AG08396 (cell line): Measurements from ENCODE around the gene SIGLEC1.

ENCODE experiments used
- DNase-seq: peaks from one replicate; pipeline ENCODE4 v3.0.0; 2012; ENCODE audit warnings: low spot score, mixed read lengths

The SIGLEC1 gene

DNA sequence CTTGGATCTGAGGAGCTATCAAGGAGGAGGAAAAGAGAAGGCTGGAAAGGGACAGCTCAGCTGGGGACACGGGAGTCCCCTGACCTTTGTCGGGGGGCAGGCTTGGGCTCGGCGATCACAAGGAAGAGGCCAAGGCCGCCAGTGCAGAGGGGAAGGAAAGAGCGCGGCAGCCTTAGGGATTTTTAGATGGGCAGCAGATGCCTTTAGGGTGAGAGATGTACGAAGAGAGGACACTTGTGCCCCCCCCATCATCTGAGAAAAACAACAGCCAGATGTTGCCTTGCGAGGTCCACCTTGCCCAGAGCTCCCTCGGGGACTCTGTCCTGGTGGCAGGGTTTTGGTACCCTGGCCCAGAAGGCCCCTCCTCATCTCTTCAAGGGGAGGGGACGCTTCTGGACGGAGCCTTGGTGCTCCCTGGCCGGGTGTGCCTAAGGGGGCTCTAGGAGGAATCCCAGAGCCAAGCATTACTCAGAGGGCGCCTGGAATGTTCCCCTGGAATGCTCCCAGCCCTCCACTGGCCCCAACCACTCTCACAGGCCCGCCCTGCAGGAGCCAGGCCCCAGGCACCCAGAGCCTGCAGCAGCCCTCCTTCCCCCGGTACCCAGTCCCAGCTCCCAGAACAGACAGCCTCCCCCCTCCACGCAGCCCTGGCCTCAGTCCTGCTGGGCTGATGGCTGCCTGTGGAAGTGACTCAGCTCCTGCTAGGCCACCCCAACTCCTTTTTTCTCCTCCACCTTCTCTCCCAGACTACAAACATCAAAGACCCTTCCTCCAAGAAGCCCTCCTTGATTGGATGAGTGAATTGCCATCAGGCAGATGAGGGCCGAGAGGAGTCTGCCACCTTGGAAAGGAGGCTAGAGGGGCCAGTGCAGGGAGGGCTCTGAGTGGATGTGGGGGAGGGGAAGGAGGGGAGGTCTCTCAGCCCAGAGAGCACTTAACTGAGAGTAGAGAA is 32.4 kb downstream of the SIGLEC1 start:
- DNase-seq = peak; percentile 89

DNA sequence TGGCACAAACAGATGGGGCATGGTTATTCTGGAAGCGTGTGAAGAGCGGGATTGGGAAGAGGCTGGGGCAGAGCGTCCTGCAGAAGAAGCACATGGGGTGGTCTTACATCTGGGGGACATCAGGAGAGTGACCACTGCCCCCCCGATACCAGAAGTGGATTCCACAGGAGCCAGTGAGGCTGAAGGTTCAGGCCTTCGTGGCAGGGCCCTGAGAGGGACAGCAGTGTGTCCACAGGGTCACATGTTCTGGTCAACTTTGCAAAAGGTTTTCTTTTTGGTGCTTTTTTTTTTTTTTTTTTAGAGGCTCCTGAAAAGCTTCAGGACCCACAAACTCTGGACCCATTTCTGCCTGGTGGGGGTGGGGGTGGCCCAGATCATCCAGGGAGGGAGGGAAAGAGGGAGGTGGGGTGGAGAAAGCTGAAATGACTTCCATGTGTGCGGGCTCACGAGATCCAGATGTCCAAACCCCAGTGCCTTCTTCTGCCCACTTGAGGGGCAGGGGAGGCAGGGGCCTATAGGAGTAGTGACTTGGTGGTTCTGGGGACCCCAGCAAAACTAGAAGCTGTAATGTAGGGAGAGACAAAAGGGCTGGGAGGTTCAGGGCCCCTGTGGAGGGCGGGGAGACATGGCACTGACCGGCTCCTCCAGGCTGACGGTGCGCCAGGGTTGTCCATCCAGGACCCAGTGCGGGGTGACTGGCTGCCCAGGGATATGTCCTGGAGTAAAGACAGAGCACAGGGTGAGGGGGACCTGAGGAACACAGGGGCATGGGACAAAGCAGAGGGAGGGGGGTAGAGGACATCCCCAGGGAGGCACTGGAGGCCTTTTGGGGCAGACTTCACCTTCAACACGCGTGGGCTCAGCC is 33.3 kb downstream of the SIGLEC1 start:
- DNase-seq = no peak

DNA sequence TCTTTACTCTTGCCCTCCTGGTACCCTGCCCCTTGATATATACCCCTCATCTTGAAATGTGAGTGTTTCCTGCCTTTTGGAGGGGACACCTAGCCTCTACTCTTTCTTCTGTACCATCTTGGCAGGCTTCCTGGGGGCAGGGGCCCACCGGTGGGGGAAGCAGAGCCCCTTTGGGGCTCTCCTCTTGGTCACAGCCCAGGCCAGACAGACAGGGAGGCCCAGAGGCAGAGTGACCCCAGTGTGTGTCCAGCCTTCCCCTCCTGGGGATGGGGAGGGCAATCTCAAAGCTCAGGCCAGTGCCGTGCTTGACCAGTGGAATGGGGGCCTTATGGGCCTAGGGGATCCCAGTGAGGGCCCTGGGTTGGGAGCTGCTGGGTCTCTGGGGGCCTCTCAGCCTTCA is 34.2 kb downstream of the SIGLEC1 start:
- no peak for DNase-seq

DNA sequence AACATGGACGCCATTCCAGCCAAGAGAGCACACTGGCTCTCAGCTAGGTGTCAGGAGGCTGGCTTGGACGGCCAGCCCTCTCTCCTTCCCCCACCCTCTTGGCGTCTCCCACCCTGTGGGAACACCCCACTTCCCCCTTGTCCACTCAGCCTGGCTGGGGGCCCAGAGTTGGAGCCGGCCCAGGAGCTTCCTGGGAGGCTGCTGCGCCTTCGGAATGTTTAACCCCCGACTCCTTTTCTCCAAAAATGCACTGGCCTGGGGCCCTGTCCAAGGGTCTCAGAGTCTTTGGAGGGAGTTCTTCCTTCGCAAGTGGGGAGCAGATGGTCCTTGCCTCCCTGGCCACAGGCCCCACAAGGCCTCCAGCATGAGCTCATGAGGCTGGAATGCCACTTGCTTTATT is 34.7 kb downstream of the SIGLEC1 start:
- no peak for DNase-seq

DNA sequence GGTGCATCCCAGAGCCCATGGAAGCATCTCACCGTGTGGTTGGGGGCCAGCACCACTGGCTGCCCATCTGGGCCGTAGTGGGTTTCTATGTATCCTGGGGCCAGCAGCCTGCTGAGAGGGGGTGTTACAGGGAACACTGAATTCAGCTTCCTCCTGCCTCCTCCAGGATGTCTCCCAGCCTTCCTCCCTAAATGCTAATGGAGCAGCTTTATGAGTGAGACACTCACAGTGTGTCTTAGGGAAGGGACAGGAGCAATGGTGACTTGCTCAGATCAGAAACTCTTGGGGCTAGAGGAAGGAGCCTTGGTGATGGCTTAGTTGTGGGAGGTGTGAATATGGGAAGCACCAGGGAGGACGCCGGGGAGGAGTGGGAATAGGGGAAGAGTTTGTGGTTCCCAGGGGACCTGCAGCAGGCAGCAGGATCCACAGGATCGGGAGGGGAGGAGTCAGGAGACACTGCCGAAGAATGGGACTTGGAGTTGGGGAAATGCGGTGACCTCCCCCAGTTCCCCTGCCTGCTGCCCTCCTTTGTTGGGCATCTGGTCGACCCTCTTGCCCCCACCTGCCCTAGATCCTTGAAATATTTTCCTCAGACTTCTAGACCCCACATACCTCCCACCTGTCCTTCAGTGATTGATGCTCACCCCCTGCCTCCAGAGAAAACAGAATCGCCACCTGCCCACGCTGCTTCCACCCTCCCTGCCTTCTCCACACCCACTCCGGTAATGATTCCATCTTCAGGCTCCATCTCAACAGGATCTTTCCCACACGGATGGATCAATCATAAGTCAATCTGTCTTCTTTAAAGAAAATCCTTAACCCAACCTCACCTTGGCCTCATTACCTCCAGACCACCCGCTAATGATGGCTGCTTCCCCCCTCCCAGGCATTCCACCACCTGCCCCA is 37.2 kb downstream of the SIGLEC1 start:
- no peak for DNase-seq

DNA sequence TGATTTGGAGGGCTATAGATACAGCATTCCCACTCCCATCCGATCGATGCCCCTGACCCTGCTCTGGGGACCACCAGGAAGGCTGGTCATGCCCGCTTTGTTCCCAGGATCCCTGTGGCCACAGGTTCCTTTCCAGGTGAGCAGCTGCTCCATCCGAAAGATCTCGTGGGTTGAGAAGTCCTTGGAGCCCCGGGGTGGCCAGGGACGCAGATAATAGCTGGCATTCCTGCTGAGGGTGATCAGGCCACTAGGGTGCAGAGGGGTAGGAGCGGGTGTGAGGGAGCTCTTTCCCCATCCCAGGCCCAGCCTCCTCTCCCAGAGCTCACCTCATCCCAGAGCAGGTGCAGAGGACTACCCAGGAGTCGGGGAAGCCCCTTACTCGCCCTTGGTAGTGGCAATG is 38.0 kb downstream of the SIGLEC1 start:
- no peak for DNase-seq

DNA sequence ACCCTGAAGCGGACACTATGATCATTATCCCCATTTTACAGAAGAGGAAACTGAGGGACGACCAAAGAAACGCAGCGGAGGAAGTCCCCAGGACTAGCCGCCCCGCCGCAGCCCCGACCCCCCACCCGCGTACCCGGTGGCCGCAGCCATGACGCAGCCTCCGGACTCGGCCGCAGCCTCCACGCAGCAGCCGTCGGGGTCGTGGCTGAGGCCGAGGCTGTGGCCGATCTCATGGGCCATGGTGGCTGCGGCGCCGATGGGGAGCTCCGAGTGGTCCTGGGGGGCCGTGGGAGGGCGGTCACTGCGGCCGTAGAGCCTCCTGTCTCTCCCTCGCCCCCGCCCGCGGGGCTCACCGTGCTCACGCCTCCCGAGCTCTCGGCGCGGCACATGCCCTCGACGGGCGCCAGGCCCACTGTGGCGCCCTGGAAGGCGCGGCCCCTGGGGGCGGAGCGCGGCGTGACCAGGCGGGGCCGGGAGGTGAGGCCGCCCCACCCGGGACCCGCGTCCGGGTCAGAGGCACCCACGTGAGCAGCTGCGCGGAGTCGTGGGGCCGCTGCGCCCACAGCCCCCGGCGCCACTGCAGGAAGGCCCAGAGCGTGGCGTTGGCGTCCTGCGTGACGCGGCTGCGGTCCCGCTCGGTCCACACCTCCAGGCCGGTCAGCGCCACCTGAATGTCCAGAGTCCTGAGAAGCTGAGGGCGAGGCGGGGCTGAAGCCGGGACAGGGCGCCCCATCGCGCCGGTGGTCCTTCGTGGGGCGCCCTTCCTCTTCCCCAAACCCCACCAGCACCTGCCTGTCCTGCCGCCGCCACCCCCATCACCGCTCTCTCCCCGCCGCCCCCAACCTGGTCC is 39.0 kb downstream of the SIGLEC1 start:
- DNase-seq = no peak

DNA sequence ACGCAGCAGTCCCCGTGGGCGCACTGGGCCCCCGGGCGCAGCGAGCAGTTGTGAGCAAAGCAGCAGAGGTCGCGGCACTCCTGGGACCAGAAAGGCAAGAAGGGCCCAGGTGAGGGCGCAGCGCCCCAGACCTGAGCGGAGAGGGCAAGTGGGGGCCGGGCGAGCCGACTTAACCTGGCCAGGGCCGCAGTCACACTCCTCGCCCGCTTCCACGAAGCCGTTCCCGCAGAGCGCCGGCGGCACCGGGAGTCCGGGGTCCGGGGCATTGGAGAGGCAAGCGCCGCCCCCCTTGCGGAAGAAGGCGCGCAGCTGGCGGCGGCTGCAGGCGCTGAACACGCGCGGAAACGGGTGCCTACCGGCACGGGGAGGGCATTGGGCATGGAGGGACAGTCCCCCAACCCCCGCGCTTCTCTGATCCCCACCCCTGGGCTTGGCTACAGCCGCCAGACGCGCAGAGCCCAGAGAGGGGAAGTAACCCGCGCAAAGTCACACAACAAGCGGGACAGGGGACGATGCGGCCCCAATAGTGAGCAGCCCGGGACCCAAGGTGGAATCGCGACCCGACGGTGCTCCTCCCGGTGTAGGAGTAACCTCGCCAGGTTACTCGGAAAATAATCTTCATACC is 39.7 kb downstream of the SIGLEC1 start:
- DNase-seq = no peak

DNA sequence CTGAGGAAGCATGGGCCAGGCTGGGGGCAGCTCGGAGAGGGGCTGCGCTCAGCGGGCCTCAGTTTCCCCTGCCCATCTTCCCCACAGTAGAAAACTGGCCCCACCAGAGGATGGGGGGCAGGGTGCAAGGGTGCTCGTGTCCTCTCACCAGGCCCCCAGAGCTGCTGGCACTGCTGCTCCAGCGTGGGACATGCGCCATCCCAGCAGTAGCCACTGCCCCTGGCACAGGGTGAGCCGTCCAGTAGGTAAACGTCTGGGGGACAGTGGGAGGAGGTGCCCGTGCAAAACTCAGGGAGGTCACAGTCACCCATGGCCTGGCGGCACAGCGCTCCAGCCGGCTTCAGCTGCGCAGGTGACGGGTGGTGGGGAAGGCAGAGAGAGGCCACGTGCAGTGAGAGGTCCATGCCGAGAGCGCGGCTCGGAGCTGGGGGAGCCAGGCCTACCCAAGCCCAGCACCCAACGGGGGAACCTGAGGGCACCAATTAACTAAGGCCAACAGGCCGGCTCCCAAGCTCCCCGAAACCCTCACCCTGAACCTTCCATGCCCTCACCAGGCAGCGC is 40.3 kb downstream of the SIGLEC1 start:
- DNase-seq = no peak

DNA sequence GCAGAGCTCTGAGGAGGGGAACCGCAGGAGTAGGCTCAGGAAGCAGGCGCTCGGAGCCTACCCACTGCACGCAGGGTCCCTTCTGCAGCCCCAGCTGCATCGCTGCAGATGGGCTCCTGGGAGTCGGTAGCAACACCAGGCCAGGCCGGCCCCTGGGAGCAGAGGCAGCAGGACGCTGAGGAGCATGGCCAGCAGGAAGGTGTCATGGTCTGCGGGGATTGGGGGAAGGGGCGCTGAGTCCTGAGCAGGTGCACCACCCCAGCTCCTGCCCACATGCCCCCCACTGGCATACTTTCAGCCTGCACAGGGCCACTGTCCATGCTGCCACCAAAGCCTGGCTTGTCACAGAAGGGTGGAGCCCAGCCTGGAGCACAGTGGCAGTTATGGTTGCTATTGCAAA is 41.5 kb downstream of the SIGLEC1 start:
- DNase-seq = no peak

DNA sequence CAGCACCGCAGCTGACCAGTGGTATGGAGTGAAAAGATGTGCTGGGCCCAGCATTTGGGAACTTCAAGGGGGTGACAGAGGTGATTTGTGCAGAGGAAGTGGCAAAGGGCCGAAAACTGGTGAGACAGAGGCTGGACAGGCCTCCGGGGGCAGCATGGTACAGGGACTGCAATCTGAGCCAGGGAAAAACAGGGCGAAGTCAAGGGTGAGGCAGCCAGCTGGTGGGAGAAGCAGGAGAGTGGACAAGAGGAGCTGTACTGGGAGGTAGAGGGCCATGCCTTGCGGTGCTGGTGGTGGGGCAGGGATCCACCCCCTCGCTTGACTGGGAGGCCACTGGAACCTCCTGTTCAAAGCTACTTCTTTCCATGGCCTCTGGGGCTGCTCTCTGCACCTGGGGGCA is 41.9 kb downstream of the SIGLEC1 start:
- no peak for DNase-seq

DNA sequence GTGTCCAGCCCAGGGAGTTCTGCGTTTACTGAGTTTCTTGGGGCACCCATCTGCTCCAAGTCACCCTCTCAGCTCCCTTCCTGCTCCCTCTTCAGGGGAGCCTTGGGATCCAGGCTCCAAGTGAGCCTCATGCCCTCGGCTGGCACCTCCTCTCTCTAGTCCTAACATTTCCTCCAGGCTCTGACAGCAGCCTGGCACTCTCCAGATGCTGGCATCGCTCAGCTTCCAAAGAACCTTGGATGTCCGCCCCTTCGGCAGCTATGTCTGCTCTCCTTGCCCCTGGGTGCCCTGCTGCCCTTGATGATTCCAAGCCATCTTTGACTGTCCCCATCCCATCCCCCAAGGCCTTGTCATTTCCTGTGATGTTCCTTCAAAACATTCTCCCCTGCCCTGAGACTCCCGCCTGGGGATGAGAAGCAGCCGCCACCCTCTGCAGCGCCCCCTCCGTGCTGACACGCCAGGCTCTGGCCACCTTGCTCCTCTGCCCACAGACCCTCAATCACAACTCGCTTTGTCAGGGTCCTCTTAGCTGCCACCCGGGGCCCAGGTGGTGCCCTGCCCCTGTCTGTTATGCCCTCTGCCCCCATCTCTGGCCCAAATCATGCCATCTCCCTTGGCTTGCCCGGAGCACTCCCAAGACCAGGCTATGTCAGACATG is 42.6 kb downstream of the SIGLEC1 start:
- DNase-seq = no peak

DNA sequence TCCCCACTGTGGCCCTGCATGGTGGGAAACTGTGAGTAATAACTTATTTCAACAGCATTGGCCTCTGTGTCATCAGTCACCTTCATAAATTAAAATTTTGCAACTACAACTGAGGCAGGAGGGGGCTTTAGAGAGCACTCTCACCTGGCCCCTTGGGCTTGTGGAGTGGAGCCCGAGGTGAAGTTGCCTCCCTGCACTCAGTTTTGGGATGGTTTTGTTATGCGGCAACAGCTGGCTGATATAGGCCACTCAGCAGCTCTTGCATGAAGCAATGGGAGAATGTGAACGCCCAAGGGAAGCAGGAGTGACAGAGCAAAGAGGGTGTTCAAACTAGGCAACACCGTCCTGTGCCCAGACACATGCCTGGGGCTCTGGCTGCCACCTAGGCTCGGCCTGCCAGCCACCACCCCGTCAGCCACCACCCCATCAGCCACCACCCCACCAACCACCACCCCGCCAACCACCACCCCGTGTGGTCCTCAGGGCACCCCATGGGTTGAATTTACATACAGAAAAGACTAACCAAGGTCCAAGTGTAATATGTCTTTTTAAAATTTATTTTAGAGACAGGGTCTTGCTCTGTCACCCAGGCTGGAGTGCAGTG is 44.9 kb downstream of the SIGLEC1 start:
- DNase-seq = no peak

DNA sequence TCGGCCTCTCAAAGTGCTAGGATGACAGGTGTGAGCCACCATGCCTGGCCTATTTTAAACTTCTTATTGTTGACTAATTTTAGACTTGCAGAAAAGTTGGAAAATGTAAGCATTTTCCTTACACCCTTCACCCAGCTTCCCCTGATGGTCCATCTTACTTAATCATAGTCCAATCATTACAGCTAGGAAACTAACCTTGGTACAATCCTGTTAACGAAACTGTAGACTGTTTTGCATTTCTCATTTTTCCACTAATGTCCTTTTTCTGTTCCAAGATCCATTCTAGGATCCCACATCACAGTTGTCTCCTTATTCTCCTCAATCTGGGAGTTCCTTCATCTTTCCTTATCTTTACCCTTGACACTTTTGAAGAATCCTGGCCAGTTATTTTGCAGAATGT is 48.5 kb downstream of the SIGLEC1 start:
- DNase-seq = no peak

DNA sequence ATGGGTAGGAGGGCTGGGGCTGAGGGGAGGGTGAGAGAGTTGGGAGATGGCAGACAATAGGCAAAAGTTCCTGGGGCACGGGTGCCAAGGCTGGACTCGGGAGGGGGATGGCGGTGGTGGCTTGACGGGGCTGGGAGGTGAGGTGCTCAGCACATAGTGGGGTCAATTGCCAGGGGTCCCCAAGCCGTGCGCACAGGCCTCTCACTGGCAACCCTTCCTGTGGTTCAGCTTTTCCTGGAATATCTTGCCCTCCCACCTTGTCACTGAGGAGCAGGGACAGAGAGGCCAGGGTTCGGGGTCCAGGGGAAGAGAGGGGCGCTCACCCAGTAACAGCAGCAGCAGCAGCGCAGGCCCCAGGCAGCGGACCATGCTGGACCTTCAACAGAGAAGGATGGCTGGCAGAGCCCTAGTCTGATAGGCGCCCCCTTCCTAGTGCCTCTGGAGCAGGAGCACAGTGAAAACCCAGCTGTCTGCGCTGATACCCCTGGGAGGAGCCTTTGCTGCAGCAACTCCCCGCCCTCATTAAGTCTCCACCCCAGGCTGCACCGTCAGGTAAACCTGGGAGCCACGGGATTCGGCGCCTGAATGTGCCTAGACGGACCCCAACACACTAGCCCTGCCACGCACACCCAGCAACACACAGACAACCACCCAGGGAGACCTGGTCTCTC is 49.2 kb downstream of the SIGLEC1 start, which contains the start of gene GFRA4:
GFRA4 (minus strand) TSS at position 369 of the 671 bp plus-strand sequence; CDS start at position 369, 0 bp downstream.
- DNase-seq = peak; percentile 5
